Lower leg skin (tissue), 3 donors: ENCODE measurements around the gene HBB.

Experiments used
- POLR2A ChIP-seq, 2 donors: fragments of 450-650 bp; IDR thresholded peaks; one replicate each; pipeline ENCODE4 v1.6.1; 2016 to 2017; ENCODE audit warnings: antibody characterized with exemption in 2 of 2, mild to moderate bottlenecking in 1 of 2, moderate library complexity in 1 of 2
- TF ChIP-seq, protein P1 (sequence below), 3 donors: fragments of 450-650 bp; IDR thresholded peaks; one replicate each; pipeline ENCODE4 v1.5.1; 2016; ENCODE audit warnings: antibody characterized with exemption in 3 of 3, mild to moderate bottlenecking in 3 of 3, moderate library complexity in 2 of 3

DNA sequence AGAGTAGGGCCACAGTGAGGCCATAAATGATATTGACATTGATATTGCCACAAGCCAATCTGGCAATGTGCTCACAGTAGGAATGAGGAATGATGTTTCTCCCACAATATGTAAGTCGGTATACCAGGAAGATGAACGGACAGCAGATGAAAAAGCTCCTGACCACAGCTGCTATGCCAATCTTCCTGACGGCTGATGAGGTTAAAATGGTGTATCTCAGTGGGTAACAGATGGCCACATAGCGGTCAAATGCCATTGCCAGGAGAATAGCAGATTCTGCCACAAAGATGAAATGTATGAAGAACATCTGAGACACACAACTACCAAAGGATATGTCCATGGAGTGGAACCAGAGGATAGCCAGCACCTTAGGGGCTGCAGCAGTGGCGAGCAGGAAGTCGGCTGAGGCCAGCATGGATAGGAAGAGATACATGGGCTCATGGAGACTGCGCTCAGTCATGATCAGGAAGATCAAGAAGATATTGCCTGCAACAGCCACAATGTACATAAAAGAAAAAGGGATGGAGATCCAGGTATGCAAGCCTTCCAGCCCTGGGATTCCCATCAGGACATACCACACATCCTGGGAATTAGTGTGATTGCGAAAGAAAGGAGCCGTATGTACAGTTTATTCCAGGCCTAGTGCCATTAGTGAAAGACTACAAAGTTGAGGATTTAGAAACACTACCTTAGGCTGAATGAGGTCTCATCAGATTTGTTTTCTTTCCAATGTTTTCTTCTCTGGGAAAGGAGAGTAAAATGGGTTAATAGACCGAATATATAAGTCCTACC lies 48.6 kb downstream of the HBB start:
- TF ChIP-seq, protein P1, sequence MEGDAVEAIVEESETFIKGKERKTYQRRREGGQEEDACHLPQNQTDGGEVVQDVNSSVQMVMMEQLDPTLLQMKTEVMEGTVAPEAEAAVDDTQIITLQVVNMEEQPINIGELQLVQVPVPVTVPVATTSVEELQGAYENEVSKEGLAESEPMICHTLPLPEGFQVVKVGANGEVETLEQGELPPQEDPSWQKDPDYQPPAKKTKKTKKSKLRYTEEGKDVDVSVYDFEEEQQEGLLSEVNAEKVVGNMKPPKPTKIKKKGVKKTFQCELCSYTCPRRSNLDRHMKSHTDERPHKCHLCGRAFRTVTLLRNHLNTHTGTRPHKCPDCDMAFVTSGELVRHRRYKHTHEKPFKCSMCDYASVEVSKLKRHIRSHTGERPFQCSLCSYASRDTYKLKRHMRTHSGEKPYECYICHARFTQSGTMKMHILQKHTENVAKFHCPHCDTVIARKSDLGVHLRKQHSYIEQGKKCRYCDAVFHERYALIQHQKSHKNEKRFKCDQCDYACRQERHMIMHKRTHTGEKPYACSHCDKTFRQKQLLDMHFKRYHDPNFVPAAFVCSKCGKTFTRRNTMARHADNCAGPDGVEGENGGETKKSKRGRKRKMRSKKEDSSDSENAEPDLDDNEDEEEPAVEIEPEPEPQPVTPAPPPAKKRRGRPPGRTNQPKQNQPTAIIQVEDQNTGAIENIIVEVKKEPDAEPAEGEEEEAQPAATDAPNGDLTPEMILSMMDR (IDR thresholded peaks at IDR 0.05), result no peak
- no peak for TF ChIP-seq POLR2A (IDR thresholded peaks at IDR 0.05)
